Right lung (tissue), 5 donors: Measurements from ENCODE around the gene LCN15. TPM values are rescaled to one million over a fixed set of nuclear protein-coding genes. Genes with fewer than 3 reads are reported as not detected.

ENCODE experiments used
- polyA plus RNA-seq, 5 donors: library from polyadenylated mRNA; unstranded; fragments of 120-200 nt; gene quantifications; one replicate each; pipeline versions ENCODE4 v1.2.1 to v1.2.3, GENCODE V29; 2013; ENCODE audit warnings: inconsistent platforms in 1 of 5, low replicate concordance in 1 of 5; ENCODE audit not compliant: insufficient read length in 5 of 5, insufficient read depth in 1 of 5

LCN15 gene
- polyA plus RNA-seq, 5 donors = 0.07 to 2.2 (median 0.10) TPM

Other genes starting within 250 kb of the LCN15 start
- 10 to 100 TPM; 15.9 to 37.5 (median 27.1) TPM for gene NOTCH1, start 218.5 kb downstream of the LCN15 start, polyA plus RNA-seq
- 100 to 1,000 TPM in 1 of 5 donors, 10 to 100 TPM in 4; 60.3 to 160 (median 86.2) TPM for gene EGFL7, start 101.6 kb downstream of the LCN15 start, polyA plus RNA-seq
- gene AGPAT2, start 77.1 kb downstream of the LCN15 start, polyA plus RNA-seq = 10 to 100 TPM; 23.1 to 55.6 (median 27.8) TPM
- 10 to 100 TPM; 22.7 to 47.6 (median 29.8) TPM for gene DIPK1B, start 51.9 kb downstream of the LCN15 start, polyA plus RNA-seq
- gene LCN10, start 21.6 kb downstream of the LCN15 start, polyA plus RNA-seq = under 1 TPM; 0.12 to 0.76 (median 0.31) TPM
- gene LCN6, start 16.0 kb downstream of the LCN15 start, polyA plus RNA-seq = not detected
- gene LCN8, start 6.3 kb downstream of the LCN15 start, polyA plus RNA-seq = under 1 TPM in 1 of 5 donors, not detected in 4; 0.72 TPM
- 10 to 100 TPM; 42.6 to 74.3 (median 54.0) TPM for gene TMEM141, start 26.8 kb upstream of the LCN15 start, polyA plus RNA-seq
- 10 to 100 TPM in 1 of 5 donors, 1 to 10 TPM in 4; 5.9 to 10.6 (median 7.7) TPM for gene CCDC183, start 31.8 kb upstream of the LCN15 start, polyA plus RNA-seq
- 10 to 100 TPM; 46.3 to 79.6 (median 54.0) TPM for gene RABL6, start 43.4 kb upstream of the LCN15 start, polyA plus RNA-seq
- 1 to 10 TPM in 3 of 5 donors, under 1 TPM in 2; 0.56 to 1.9 (median 1.1) TPM for gene AJM1, start 78.0 kb upstream of the LCN15 start, polyA plus RNA-seq
- 100 to 1,000 TPM in 1 of 5 donors, 10 to 100 TPM in 4; 57.7 to 161 (median 84.7) TPM for gene PHPT1, start 84.9 kb upstream of the LCN15 start, polyA plus RNA-seq
- 1 to 10 TPM; 4.5 to 9.5 (median 6.7) TPM for gene MAMDC4, start 87.8 kb upstream of the LCN15 start, polyA plus RNA-seq
- 100 to 1,000 TPM; 326 to 525 (median 367) TPM for gene EDF1, start 101.8 kb upstream of the LCN15 start, polyA plus RNA-seq
- gene TRAF2, start 122.0 kb upstream of the LCN15 start, polyA plus RNA-seq = 10 to 100 TPM; 10.8 to 16.5 (median 13.9) TPM
- 10 to 100 TPM; 28.1 to 74.7 (median 42.7) TPM for gene FBXW5, start 180.2 kb upstream of the LCN15 start, polyA plus RNA-seq
- gene C8G, start 180.7 kb upstream of the LCN15 start, polyA plus RNA-seq = under 1 TPM in 4 of 5 donors, not detected in 1; 0.33 to 0.78 (median 0.41) TPM
- 10 to 100 TPM in 3 of 5 donors, 1 to 10 TPM in 2; 9.1 to 25.3 (median 21.1) TPM for gene LCN12, start 187.8 kb upstream of the LCN15 start, polyA plus RNA-seq
- 10 to 100 TPM; 21.1 to 66.2 (median 29.6) TPM for gene PTGDS, start 213.0 kb upstream of the LCN15 start, polyA plus RNA-seq
- 1 to 10 TPM in 2 of 5 donors, under 1 TPM in 3; 0.59 to 1.9 (median 0.89) TPM for gene LCNL1, start 218.5 kb upstream of the LCN15 start, polyA plus RNA-seq
- 10 to 100 TPM; 26.2 to 57.5 (median 36.8) TPM for gene PAXX, start 227.9 kb upstream of the LCN15 start, polyA plus RNA-seq
- gene CLIC3, start 232.1 kb upstream of the LCN15 start, polyA plus RNA-seq = 10 to 100 TPM; 25.9 to 74.3 (median 43.8) TPM